ENCODE data around the gene BRMS1L. TPM values are rescaled to one million over a fixed set of nuclear protein-coding genes. Genes with fewer than 3 reads are reported as not detected.
A peak's percentile ranks its signal among the peaks of the same experiment; 100 is the strongest.
"Not testable (repeated sequence)": the region's sequence is repeated elsewhere in the genome, so short reads cannot be mapped to it uniquely, and the experiment has no call there.

The BRMS1L gene
- total RNA-seq, 1 donor from 2014 or later, result 11.9 TPM

DNA sequence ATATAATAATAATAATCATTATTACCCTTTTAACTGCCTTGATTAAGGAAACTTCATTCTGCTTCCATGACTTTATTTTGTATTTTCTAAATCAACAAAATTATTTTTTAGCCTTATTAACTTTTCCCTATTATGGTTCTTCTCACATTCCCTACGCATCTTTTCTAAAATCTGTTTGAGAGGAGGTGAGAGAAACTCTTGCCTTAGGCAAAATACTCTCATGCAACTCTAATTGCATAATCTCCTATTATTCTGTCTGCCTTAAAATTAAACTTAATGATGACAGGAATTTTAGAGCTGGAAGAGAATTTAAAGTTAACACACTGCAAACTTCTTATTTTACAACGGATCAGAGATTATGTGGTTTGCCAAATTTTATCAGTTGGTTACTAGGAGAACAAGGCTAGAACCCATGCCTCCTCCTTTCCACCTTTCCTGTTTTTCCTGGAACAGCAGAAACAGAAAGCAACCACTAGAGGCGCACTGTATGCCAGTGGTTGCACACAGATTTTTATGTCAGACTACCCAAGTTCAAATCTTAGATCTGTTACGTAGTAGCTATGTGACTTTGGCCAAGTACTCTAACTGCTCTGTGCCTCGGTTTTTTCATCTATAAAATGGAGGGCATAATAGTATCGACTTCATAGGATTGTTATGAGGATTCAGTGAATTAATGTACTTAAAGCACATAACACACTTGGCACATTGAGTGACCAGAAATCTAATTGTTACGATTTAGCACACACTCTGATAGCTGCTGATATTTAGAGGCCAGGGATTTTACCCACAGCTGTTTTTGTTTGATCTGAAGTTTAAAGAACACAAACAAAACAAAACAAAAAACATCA, 4.3 kb upstream of the BRMS1L start:
- peak; percentile 2 for DNase-seq

DNA sequence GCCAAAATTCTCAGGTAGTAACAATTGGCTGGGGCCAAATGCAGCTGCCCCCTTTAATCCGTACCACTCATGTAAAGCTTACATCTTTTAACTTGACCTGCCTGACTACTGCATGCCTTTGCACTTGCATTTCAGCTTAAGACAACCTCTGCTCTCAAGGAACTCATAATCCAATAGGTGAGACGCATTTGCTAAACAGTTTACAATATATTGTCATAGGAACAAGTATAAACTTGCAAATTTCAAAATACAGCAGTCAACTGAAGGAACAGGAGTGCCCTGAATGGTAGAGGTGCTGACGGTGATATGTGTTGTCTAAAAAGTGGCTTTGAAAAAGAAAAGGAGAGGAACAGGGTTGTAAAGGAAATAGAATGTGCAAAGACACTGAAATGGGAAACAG, 3.6 kb upstream of the BRMS1L start:
- no peak for DNase-seq

DNA sequence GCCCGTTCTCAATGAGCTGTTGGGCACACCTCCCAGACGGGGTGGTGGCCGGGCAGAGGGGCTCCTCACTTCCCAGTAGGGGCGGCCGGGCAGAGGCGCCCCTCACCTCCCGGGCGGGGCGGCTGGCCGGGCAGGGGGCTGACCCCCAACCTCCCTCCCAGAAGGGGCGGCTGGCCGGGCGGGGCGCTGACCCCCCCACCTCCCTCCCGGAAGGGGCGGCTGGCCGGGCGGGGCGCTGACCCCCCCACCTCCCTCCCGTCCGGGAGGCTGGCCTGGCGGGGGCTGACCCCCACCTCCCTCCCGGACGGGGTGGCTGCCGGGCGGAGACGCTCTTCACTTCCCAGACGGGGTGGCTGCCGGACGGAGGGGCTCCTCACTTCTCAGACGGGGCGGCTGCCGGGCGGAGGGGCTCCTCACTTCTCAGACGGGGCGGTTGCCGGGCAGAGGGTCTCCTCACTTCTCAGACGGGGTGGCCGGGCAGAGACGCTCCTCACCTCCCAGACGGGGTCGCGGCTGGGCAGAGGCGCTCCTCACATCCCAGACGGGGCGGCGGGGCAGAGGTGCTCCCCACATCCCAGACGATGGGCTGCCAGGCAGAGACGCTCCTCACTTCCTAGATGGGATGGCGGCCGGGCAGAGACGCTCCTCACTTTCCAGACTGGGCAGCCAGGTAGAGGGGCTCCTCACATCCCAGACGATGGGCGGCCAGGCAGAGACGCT, 1.5 kb upstream of the BRMS1L start:
- not testable (repeated sequence) for DNase-seq

DNA sequence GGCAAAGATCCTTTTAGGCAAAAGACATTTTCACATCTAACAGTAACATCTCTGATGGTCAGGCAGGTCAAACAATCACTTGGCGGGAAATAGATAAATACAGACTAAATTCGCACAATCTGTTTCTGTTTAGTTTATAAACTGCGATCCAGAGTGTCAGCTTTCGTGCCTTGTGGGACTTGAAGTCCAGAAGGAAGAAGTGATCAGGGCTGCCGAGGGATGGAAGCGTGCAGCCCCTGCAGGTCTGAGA, 245 bp upstream of the BRMS1L start:
- DNase-seq, result no peak

DNA sequence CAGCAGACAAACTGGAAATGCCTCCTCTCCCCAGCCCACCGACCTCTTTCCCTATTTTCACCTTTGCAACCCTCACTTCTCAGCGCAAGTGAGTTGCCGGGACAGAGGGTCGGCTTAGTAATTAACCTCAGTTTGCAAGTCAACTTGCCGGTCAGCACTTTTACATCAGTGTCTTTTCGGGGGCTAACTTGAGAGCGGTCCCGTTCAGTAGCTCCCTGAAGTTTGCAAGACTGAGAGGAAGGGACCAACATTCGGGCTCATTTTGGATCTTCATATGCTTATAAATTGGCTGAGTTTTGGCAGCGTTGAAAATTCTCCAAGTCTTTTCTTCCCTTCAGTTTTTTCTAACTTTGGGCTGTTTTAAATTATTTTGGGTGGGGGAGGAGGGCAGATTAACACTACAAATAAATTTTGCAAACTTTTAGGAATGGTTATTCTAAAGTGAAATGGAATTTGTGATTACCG, 846 bp downstream of the BRMS1L start:
- DNase-seq, result peak; percentile 38

DNA sequence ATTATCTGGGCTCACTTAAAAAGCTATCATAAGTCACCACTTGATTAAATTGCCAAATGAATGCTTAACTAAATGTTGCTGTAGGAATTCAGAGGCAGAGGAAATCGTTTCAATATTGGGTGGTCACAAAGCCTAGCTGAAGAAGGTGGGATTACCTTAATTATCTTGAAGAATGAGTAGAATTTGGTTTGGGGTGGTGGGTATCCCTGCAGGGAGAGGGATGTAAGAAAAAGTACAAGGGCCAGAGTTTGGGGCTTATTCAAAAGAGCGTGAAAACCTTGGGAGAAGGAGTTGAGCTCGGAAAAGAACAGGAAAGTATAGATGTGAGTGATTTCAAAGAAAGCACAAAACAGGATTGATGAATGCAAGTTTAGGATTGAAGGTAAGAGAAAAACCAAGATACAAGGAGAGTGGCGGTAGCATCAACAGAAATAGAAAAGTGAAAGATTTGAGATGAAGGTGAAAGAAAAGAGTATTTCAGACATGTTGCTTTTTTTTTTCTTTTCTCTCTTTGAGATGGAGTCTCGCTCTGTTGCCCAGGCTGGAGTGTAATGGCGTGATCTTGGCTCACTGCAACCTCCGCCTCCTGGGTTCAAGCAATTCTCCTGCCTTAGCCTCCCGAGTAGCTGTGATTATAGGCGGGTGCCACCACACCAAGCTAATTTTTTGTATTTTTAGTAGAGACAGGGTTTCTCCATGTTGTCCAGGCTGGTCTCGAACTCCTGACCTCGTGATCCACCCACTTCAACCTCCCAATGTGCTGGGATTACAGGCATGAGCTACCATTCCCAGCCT, 1.7 kb downstream of the BRMS1L start:
- DNase-seq, result no peak

DNA sequence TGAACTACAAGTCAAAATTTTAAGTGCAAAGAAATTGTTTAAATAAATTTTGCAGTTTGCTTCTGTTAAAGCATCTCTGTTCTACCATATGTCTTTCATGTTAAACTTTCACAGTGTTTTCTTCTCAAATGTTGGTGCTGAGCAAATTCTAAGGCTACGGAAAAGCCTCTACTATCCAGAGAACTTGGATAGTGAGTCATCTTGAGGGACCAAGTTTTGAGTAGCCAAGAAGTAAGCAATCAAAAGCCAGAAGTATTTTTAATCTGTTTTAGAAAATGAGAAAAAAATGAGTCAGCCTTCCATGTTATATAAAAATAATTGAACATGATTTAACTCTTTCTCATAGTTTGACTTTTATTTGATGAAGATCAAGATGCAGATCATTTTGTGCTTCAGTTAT, 3.3 kb downstream of the BRMS1L start:
- no peak for DNase-seq

DNA sequence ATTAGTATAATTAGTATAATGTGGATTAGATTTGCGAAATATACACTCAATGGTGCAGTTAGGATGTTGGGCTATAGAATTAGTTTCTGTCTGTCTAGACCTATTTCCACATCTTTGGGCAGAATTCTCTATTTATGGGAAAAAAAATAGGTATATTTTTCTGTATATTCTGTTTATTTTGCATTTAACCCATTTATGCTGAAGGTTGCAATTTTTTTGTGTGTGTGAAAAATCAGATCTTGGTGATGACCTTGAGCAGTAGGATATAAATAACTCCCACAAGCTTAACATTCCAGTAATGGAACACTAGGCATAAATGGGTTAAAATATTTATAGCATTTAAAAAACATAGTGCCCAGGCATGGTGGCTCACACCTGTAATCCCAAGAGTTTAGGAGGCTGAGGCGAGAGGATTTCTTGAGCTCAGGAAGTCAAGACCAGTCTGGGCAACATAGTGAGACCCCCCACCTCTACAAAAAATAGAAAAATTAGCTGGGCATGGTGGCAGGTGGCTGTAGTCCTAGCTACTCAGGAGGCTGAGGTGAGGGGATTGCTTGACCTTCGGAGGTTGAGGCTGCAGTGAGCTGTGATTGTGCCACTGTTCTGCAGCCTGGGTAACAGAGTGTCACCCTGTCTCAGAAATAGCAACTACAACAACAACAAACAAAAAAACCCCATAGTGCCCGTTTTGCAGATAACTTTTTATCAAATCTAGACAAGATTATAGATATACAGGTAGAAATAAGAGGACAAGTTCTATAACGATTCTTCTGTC, 9.3 kb downstream of the BRMS1L start:
- DNase-seq, result no peak

DNA sequence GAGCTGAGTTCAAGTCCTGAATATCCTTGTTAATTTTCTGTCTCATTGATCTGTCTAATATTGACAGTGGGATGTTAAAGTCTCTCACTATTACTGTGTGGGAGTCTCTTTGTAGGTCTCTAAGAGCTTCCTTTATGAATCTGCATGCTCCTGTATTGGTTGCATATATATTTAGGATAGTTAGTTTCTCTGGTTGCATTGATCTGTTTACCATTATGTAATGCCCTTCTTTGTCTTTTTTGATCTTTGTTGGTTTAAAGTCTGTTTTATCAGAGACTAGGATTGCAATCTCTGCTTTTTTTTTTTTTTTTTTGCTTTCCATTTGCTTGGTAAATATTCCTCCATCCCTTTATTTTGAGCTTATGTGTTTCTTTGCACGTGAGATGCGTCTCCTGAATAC, 15.6 kb downstream of the BRMS1L start:
- not testable (repeated sequence) for DNase-seq

DNA sequence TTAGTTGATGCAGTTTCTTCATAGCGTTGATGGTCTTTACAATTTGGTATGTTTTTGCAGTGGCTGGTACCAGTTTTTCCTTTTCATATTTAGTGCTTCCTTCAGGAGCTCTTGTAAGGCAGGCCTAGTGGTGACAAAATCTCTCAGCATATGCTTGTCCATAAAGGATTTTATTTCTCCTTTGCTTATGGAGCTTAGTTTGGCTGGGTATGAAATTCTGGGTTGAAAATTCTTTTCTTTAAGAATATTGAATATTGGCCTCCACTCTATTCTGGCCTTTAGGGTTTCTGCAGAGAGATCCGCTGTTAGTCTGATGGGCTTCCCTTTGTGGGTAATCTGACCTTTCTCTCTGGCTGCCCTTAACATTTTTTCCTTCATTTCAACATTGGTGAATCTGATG, 16.1 kb downstream of the BRMS1L start:
- not testable (repeated sequence) for DNase-seq

DNA sequence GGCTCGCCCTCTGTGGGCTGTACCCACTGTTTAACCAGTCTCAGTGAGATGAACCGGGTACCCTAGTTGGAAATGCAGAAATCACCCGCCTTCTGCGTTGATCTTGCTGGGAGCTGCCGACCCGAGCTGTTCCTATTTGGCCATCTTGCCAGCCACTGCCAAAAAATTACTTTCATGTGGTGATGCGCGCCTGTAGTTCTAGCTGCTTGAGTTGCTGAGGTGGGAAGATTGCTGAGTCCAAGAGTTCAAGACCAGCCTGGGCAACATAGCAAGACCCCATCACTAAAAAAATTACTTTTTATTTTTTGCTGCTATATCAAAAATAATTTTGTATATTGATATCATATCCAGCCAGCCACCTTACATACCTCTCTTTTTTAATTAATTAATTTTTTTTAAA, 18.4 kb downstream of the BRMS1L start:
- no peak for DNase-seq

DNA sequence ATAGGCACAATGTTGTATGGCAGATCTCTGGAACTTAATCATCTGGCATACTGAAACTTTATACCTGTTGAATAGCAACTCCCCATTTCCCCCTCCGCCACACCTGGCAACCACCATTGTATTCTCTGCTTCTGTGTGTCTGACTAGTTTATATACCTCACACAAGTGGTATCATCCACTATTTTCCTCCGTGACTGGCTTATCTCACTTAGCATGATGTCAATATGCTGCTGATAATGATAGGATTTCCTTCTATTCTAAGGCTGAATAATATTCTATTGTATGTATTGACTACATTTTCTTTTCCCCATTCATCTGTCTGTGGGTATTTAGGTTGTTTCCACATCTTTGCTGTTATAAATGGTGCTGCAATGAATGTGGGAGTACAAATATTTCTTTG, 21.5 kb downstream of the BRMS1L start:
- no peak for DNase-seq

DNA sequence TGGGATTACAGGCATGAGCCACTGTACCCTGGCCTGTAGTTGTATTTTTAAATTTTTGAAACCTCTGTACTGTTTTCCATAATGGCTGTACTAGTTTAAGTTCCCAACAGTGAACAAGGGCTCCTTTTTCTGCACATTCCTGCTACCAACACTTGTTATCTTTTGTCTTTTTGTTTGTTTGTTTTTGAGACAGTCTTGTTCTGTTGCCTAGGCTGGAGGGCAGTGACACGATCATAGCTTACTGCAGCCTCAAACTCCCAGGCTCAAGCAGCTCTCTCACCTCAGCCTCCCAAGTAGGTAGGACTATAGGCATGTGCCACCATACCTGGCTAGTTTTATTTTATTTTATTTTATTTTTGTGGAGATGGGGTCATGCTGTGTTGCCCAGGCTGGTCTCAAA, 23.0 kb downstream of the BRMS1L start:
- no peak for DNase-seq

DNA sequence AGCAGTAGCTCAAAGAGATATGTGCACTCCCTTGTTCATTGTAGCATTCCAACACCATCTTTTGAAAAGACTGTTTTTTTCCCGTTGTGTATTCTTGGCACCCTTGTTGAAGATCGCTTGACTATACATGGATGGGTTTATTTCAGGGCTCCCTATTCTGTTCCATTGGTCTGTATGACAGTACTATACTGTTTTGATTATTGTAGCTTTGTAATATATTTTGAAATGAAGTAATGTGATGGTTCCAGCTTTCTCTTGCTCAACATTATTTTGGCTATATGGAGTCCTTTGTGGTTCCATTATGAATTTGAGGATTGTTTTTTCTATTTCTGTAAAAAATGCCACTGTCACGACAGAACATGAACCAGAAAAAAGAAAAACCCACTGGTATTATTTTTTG, 25.7 kb downstream of the BRMS1L start:
- DNase-seq, result no peak

DNA sequence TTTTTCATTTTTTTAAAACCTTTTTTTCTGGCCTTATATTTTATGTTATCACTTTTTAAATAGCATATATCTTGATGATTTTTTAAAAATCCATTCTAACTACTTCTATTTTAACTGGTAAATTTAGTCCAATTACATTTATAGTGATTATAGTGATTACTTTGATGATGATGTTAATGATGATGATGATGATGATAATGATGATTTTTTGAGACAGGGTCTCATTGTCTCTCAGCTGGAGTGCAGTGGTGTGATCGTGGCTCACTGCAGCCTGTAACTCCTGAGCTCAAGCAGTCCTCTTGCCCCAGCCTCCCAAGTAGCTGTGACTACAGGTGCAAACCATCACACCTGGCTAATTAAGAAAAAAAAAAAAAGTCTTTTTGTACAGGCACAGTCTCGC, 27.1 kb downstream of the BRMS1L start:
- no peak for DNase-seq

DNA sequence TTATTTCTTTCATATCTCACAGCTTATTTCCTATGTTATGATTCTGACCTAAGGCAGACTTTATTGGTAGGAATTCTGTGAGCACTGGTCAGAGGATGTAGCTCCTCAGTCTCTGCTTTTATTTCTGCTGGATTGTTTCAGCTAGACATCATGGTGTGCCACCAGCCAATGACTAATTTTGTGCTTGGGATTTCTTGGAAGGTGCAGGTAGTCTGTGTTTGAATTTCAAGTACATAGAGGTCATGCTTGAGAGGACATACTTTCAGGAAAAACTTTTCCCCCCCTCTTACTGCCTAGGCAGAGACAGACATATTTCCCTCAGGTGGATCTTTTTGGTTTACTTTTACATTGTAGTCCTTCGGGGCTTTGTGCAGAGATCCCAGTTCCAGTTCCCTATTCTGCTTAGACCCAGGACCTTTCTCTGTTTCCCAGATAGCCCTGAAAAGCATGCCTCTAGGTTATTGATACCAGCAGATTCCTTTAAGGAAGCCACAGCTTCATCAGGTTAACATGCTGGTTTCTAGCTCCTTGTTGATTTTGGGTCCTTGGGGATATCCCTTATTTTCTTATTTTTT, 28.6 kb downstream of the BRMS1L start:
- no peak for DNase-seq

DNA sequence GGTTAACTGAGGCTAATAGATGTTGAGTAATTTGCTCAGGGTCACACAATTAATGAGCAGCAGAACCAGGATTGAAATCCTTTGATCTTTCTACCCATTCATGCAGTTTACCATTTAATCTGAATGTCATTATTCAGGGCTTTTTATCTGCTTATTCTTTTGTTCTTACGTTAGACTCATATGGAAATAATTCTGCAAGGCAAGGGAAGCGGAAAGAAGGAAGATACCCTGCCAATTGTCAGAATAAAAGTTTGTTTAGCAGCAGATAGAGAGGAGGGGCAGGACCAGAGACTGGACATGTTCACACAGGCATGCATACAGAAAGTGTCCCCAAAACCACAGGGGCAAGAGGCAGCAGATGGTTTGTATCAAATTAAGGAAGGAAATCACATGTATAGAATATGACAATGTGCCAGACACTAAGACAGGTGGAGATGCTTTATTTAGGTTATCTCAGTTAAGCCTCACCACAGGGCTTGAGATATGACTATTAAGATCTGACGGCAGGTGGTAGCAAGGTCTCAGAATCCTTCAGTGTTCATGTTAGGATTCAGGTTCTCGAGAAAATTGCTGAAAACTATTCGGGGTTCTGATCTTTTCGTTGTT, 29.8 kb downstream of the BRMS1L start:
- DNase-seq, result no peak

DNA sequence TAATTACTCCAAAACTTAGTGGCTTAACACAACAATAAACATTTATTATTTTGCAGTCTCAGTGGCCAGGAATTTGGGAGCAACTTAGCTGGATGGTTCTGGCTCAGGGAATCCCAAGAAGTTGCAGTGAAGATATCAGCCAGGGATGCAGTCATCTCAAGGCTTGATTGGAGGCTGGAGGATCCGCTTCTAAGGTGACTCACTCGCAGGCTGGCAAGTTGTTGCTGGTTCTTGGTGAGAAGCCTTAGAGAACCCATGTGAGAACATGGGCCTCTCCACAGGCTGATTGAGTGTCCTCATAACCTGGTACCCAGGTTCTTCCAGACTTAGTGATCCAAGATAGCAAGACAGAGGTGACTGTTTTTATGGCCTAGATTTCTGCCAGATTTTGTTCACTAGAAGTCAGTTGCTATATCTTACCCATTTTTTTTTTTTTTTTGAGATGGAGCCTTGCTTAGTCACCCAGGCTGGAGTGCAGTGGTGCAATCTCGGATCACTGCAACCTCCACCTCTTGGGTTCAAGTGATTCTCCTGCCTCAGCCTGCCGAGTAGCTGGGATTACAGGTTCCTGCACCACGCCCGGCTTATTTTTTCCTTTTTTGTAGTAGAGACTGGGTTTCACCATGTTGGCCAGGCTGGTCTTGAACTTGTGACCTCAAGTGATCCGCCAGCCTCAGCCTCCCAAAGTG, 32.5 kb downstream of the BRMS1L start:
- DNase-seq, result no peak

DNA sequence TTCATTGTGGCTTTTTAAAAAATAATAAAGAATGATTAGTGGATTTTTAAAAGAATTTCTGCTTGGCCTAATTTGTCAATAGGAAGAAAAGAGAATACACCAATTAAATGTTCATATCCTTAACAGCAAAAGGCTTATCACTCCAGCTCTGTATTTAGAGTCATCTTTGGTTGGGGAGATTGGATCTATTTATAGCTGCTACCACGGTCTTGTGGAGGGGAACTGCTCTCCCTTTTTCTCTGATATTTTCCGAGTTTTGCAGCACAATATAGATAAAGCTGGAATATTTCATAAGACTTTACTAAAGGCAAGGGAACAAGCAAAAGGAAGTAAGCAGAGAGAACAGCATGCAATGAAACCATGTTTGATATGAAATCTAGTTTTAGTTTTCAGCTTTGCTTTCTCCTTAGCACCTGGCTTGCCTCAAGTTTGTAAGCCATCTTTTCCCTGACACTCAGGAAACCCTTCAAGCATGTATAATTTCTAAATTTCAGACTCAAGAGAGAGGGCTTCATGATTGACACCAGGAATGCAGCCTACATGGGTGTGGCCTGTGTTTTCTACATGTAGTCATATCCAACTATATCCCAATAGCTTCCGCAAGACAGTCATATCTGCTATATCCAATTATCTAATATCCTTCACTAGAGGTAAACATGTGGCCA, 35.2 kb downstream of the BRMS1L start:
- DNase-seq, result no peak

DNA sequence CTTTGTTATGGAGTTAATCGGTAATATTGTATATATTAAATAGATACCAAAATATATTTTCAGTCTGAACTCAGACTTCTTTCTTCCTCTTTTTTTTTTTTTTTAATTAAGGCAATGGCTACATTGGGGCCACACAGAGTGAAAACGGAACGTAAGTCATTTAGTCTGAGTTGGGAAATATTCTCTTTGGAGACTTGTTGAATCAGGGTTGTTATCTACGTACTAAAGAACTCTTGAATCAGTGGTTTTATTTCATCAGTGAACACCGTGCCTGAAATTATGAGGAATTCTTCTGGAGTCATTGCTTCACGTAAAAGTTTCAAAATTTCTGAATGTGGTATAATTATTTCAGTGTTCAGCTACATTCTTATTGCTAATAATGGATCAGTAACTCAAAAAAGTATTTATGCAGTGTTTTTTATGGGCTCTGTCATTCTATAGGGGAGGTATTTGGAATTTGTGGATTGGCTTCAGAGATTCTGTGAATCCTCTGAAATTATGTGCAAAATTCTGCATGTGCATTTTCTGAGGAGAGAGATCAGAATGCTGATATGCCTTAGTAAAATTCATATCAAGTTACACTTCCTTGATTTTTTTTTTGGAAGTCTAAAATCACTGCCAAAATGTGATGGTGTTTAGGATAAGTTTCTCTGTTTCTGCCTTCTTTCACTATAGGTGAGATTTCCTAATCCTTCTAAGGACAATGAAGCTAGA, 39.6 kb downstream of the BRMS1L start:
- no peak for DNase-seq
